Kidney (tissue), 14 donors: ENCODE results near the gene TES. TPM values are rescaled to one million over a fixed set of nuclear protein-coding genes. Genes with fewer than 3 reads are reported as not detected.
A peak's percentile ranks its signal among the peaks of the same experiment; 100 is the strongest.

Experiments
- DNase-seq, 5 donors: peaks; one replicate each; pipeline ENCODE4 v3.0.0-alpha.2; 2013 to 2020
- FAIRE-seq: peaks from 2 replicates; lab custom pipeline; 2012; peaks lifted over from hg19 to GRCh38; lab: Jason Lieb, UNC
- H3K27ac ChIP-seq, 2 donors: one replicate each; pipeline ENCODE4 v1.7.0; 2013; ENCODE audit warnings: low read depth in 2 of 2, low read length in 2 of 2, inconsistent platforms in 1 of 2
- H3K27me3 ChIP-seq: one replicate; pipeline ENCODE4 v1.7.1; 2013; ENCODE audit warnings: low read length, inconsistent platforms; ENCODE audit not compliant: control insufficient read depth, insufficient read depth
- H3K36me3 ChIP-seq, 3 donors: one replicate each; pipeline versions ENCODE4 v1.7.0 to v1.7.1; 2013; ENCODE audit warnings: low read length in 3 of 3, control low read depth in 1 of 3, inconsistent platforms in 1 of 3; ENCODE audit not compliant: insufficient read depth in 3 of 3, control insufficient read depth in 2 of 3
- H3K4me1 ChIP-seq, 3 donors: one replicate each; pipeline versions ENCODE4 v1.7.0 to v1.7.1; 2013; ENCODE audit warnings: low read length in 3 of 3, inconsistent platforms in 1 of 3, low read depth in 1 of 3; ENCODE audit not compliant: control insufficient read depth in 2 of 3, insufficient read depth in 2 of 3
- H3K4me3 ChIP-seq, 3 donors: one replicate each; pipeline versions ENCODE4 v1.7.0 to v1.8.1; 2013; ENCODE audit warnings: low read length in 3 of 3, control low read depth in 1 of 3, inconsistent platforms in 1 of 3
- H3K9ac ChIP-seq, 3 donors: one replicate each; pipeline versions ENCODE4 v1.7.0 to v1.7.1; 2013; ENCODE audit warnings: low read length in 3 of 3, control low read depth in 1 of 3, inconsistent platforms in 1 of 3
- H3K9me3 ChIP-seq, 3 donors: one replicate each; pipeline versions ENCODE4 v1.7.0 to v1.7.1; 2013; ENCODE audit warnings: low read length in 3 of 3, control low read depth in 1 of 3, inconsistent platforms in 1 of 3; ENCODE audit not compliant: control insufficient read depth in 2 of 3, insufficient read depth in 1 of 3
- CTCF ChIP-seq: IDR thresholded peaks from 3 replicates; pipeline ENCODE4 v1.5.1; 2012; ENCODE audit warnings: mild to moderate bottlenecking, moderate library complexity, borderline replicate concordance; ENCODE audit not compliant: insufficient read depth; ENCODE audit errors: extremely low read depth
- intact Hi-C: fragments of 100-400 bp; cut with DNase I; formaldehyde crosslinking; loops from one replicate; pipeline ENCODE4 v1.11.1; 2022
- polyA plus RNA-seq: library from polyadenylated mRNA; stranded (reverse); fragments of 350-450 nt; fragmentation: Illumina TruSeq; extraction: RNeasy Lipid Tissue Mini Kit (QIAGEN cat#74804); gene quantifications from one replicate; pipeline ENCODE4 v1.2.3, GENCODE V29; 2014; ENCODE audit warnings: low read depth, low replicate concordance; ENCODE audit not compliant: insufficient read depth
- total RNA-seq: library from RNA; stranded (reverse); fragmentation: NEBNext Ultra II Directional; extraction: Animal tissue kit (Norgen Biotek cat#: 25700); gene quantifications from one replicate; pipeline ENCODE4 v1.2.1, GENCODE V29; 2021
- donor health status: control.
- donor health status: control.
- donor health status: control.
- donor health status: control.
- donor health status: control.
- donor health status: DM: yes; HTN: yes; CAD: no.
- donor health status: Normal renal cell carcinoma (clear cell type).

TES gene
- total and polyA plus RNA-seq, 2 donors from 2014 or later: 21.5 to 108 TPM

GRCh38 chr7:116229366-116229765 is 19.0 kb downstream of the TES start:
- Histone ChIP-seq H3K27ac (no peak overlapping the region), H3K9ac (no peak overlapping the region), H3K27me3 (no peaks in the 10 kb centered on the region), H3K36me3 (no peaks in the 10 kb centered on the region), H3K4me1 (peaks cover 0 to 11% (median 4%) of the 10 kb centered on the region in 3 donors), H3K9me3 (no peaks in the 10 kb centered on the region), H3K4me3 (no peak overlapping the region)
- DNase-seq (no peak), FAIRE-seq (no peak)
- intact Hi-C loops: no loop called here
- no peak for TF ChIP-seq CTCF

- H3K27me3 ChIP-seq: no peaks in the 10 kb centered on the region
- H3K36me3 ChIP-seq: no peaks in the 10 kb centered on the region
- peak overlapping the region in 1 of 2 donors; percentile 21 for H3K27ac ChIP-seq
- intact Hi-C loops: no loop called here
- no peak overlapping the region for H3K4me3 ChIP-seq
- FAIRE-seq (no peak), DNase-seq (no peak)
- H3K9ac ChIP-seq: no peak overlapping the region
- TF ChIP-seq CTCF: no peak
- H3K4me1 ChIP-seq: peaks cover 0 to 11% (median 4%) of the 10 kb centered on the region in 3 donors
- H3K9me3 ChIP-seq: no peaks in the 10 kb centered on the region
Measured at GRCh38 chr7:116230191-116231005, 20.1 kb downstream of the TES start.

GRCh38 chr7:116231543-116231942 is 21.2 kb downstream of the TES start:
- no peak overlapping the region for H3K4me3 ChIP-seq
- TF ChIP-seq CTCF: no peak
- H3K4me1 ChIP-seq: peaks cover 0 to 11% (median 4%) of the 10 kb centered on the region in 3 donors
- FAIRE-seq (no peak), DNase-seq (no peak)
- intact Hi-C loops: no loop called here
- H3K9me3 ChIP-seq: no peaks in the 10 kb centered on the region
- H3K27ac ChIP-seq: no peak overlapping the region
- H3K9ac ChIP-seq: no peak overlapping the region
- no peaks in the 10 kb centered on the region for H3K36me3 ChIP-seq
- H3K27me3 ChIP-seq: no peaks in the 10 kb centered on the region
